Airway epithelial cell (primary cell): ENCODE results near the gene DSE. TPM values are rescaled to one million over a fixed set of nuclear protein-coding genes. Genes with fewer than 3 reads are reported as not detected.

Experiments
- total RNA-seq: library from RNA; depleted of rRNA; stranded (reverse); fragments of >200 nt; gene quantifications from 2 replicates; pipeline ENCODE4 v1.2.3, GENCODE V29; 2015

Gene DSE
- 51.7 and 60.5 TPM in 2 replicates for total RNA-seq

DNA sequence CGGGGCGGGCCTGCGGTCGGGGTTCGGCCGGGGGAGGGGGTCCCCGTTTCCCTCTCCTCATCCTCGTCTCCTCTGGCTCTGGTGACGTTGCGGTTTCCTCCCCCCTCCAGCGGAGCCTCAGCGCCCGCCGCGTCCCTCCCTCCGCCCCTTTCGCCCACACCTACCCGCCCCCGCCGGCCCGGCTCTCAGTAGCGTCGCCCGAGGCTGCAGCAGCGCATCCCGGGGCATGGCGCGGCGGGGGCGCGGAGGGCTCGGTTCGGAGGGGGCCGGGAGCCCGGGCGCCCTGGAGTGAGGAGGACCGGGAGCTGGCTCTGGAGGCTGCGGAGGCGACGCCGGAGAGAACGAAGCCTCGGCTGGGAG, at the start of gene DSE:
TSS of gene DSE (plus strand) at position 188 of the 360 bp plus-strand sequence. CDS start 28,304 bp downstream, outside the sequence.

DNA sequence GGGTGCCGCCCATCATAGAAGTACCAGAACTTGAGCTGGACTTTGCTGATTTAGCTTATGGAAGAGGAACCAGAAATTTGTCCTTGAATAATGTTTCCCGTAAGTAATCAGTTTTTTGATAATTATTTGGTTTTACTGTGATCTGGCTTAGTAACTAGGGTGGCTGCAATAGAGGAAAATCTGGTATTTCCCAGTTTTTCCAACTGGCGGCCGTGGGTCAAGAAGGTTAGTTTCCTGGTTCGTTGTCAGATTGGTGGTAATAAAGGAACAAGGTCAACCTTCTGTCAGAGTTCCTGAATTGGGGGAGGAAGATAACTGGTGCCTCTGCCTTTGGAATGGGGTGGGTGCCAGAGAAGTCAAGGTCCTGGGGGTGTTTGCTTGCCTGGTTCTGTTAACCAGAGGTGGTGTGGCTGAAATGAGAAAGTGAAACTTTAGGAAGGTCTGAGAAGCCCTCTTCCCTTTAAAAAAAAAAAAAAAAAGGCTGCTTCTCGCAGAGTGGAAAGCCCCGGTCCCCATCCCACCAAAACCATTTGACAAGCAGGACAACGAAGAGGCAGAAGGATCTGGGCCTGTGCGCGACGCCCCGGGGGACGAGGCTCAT, 90.7 kb downstream of the DSE start, which contains the start of gene CALHM6:
TSS of gene CALHM6 (plus strand) at position 45 of the 601 bp plus-strand sequence. CDS start at position 600, 555 bp downstream.

Other genes starting within 250 kb of the DSE start
- gene COL10A1, start 244.8 kb upstream of the DSE start, total RNA-seq: 0.14 TPM in 1 of 2 replicates, not detected in the other
- gene TSPYL4, start 116.9 kb upstream of the DSE start, total RNA-seq: 5.3 and 7.1 TPM in 2 replicates
- gene TSPYL1, start 91.0 kb upstream of the DSE start, total RNA-seq: 74.5 and 89.2 TPM in 2 replicates
- gene CALHM6, start 90.4 kb downstream of the DSE start, total RNA-seq: 2.4 and 3.1 TPM in 2 replicates
- under 0.01 and 0.07 TPM in 2 replicates for gene CALHM5, start 140.7 kb downstream of the DSE start, total RNA-seq
- not detected in 2 replicates for gene TRAPPC3L, start 174.7 kb downstream of the DSE start, total RNA-seq
- gene CALHM4, start 182.8 kb downstream of the DSE start, total RNA-seq: 0.09 TPM in 1 of 2 replicates, not detected in the other
- 25.8 and 30.8 TPM in 2 replicates for gene RWDD1, start 200.6 kb downstream of the DSE start, total RNA-seq
- gene RSPH4A, start 245.5 kb downstream of the DSE start, total RNA-seq: not detected in 2 replicates